HEK293 (cell line): ENCODE data around the gene SCAMP3.
A peak's percentile ranks its signal among the peaks of the same experiment; 100 is the strongest.

ENCODE experiments used
- GLI4 ChIP-seq: fragments of 450-650 bp; formaldehyde crosslinking; IDR thresholded peaks from 2 replicates; pipeline ENCODE4 v1.5.1; 2016; ENCODE audit warnings: missing biosample characterization, missing genetic modification characterization
- HOXA7 ChIP-seq: sonication (generic); formaldehyde crosslinking; IDR thresholded peaks from 2 replicates; pipeline ENCODE4 v1.8.1; 2022; ENCODE audit warnings: missing genetic modification reagents, borderline replicate concordance
- KLF1 ChIP-seq: fragments of 450-650 bp; formaldehyde crosslinking; IDR thresholded peaks from 2 replicates; pipeline ENCODE4 v1.5.1; 2016; ENCODE audit warnings: missing biosample characterization, missing genetic modification characterization
- KLF10 ChIP-seq: fragments of 450-650 bp; IDR thresholded peaks from 2 replicates; pipeline ENCODE4 v1.5.1; 2018; ENCODE audit warnings: missing biosample characterization, mild to moderate bottlenecking, missing genetic modification characterization
- OVOL3 ChIP-seq: fragments of 450-650 bp; formaldehyde crosslinking; IDR thresholded peaks from 2 replicates; pipeline ENCODE4 v1.5.1; 2016; ENCODE audit warnings: missing biosample characterization, missing genetic modification characterization
- SCRT1 ChIP-seq: fragments of 450-650 bp; formaldehyde crosslinking; IDR thresholded peaks from 2 replicates; pipeline ENCODE4 v1.5.1; 2016; ENCODE audit warnings: missing biosample characterization, missing genetic modification characterization, borderline replicate concordance
- TRIM28 ChIP-seq: IDR thresholded peaks from 2 replicates; pipeline ENCODE4 v1.6.1; 2011; ENCODE audit warnings: low read length, control low read depth, borderline replicate concordance
- ZBTB7A ChIP-seq: fragments of 450-650 bp; formaldehyde crosslinking; IDR thresholded peaks from 2 replicates; pipeline ENCODE4 v1.5.1; 2016; ENCODE audit warnings: low read depth, missing biosample characterization, missing genetic modification characterization
- ZEB2 ChIP-seq: fragments of 450-650 bp; formaldehyde crosslinking; IDR thresholded peaks from 2 replicates; pipeline ENCODE4 v1.5.1; 2016; ENCODE audit warnings: missing biosample characterization, missing genetic modification characterization
- ZFP41 ChIP-seq: fragments of 450-650 bp; formaldehyde crosslinking; IDR thresholded peaks from 2 replicates; pipeline ENCODE4 v1.5.1; 2016; ENCODE audit warnings: missing biosample characterization, missing genetic modification characterization, borderline replicate concordance
- ZNF174 ChIP-seq: fragments of 450-650 bp; formaldehyde crosslinking; IDR thresholded peaks from 2 replicates; pipeline ENCODE4 v1.5.0; 2017; ENCODE audit warnings: missing biosample characterization, mild to moderate bottlenecking, missing genetic modification characterization
- ZNF274 ChIP-seq, 2 experiments: fragments of 200-500 bp in 1 of 2; fragments of 450-650 bp in 1 of 2; sonication (Bioruptor generic) in 1 of 2; formaldehyde crosslinking in 1 of 2; IDR thresholded peaks; 2 replicates each; pipeline versions ENCODE4 v1.5.1 to v1.6.1; 2014 to 2016; ENCODE audit warnings: borderline replicate concordance in 1 of 2, inconsistent platforms in 1 of 2, low read length in 1 of 2, missing biosample characterization in 1 of 2, missing genetic modification characterization in 1 of 2
- ZNF354C ChIP-seq: fragments of 450-650 bp; formaldehyde crosslinking; IDR thresholded peaks from 2 replicates; pipeline ENCODE4 v1.5.1; 2016; ENCODE audit warnings: missing biosample characterization, missing genetic modification characterization, low read depth, borderline replicate concordance
- ZNF366 ChIP-seq: fragments of 450-650 bp; formaldehyde crosslinking; conservative IDR thresholded peaks from 2 replicates; pipeline ENCODE4 v1.5.1; 2016; ENCODE audit warnings: missing biosample characterization, missing genetic modification characterization
- ZNF37A ChIP-seq: fragments of 450-650 bp; IDR thresholded peaks from 2 replicates; pipeline ENCODE4 v1.5.1; 2018; ENCODE audit warnings: missing biosample characterization, missing genetic modification characterization
- ZNF426 ChIP-seq: fragments of 450-650 bp; formaldehyde crosslinking; IDR thresholded peaks from 2 replicates; pipeline ENCODE4 v1.5.1; 2017; ENCODE audit warnings: missing biosample characterization, missing genetic modification characterization, mild to moderate bottlenecking, inconsistent platforms, moderate library complexity
- ZNF501 ChIP-seq: fragments of 450-650 bp; formaldehyde crosslinking; IDR thresholded peaks from 2 replicates; pipeline ENCODE4 v1.5.1; 2016; ENCODE audit warnings: missing biosample characterization, missing genetic modification characterization
- ZNF510 ChIP-seq: fragments of 450-650 bp; formaldehyde crosslinking; IDR thresholded peaks from 2 replicates; pipeline ENCODE4 v1.5.1; 2018; ENCODE audit warnings: mild to moderate bottlenecking, missing genetic modification characterization, missing biosample characterization; ENCODE audit not compliant: insufficient replicate concordance
- ZNF707 ChIP-seq: fragments of 450-650 bp; formaldehyde crosslinking; IDR thresholded peaks from 2 replicates; pipeline ENCODE4 v1.5.1; 2016; ENCODE audit warnings: missing biosample characterization, missing genetic modification characterization
- ZNF837 ChIP-seq: fragments of 450-650 bp; formaldehyde crosslinking; IDR thresholded peaks from 2 replicates; pipeline ENCODE4 v1.5.1; 2016; ENCODE audit warnings: missing biosample characterization, missing genetic modification characterization
- ZSCAN30 ChIP-seq: fragments of 450-650 bp; IDR thresholded peaks from 2 replicates; pipeline ENCODE4 v1.5.1; 2018; ENCODE audit warnings: missing biosample characterization, mild to moderate bottlenecking, missing genetic modification characterization, moderate library complexity
- ZXDB ChIP-seq: fragments of 450-650 bp; formaldehyde crosslinking; IDR thresholded peaks from 2 replicates; pipeline ENCODE4 v1.5.1; 2016; ENCODE audit warnings: missing biosample characterization, missing genetic modification characterization
- TF ChIP-seq, protein P1 (sequence below): fragments of 450-650 bp; formaldehyde crosslinking; optimal IDR thresholded peaks from 2 replicates; pipeline ENCODE3; 2016; ENCODE audit warnings: missing biosample characterization, mild to moderate bottlenecking, missing genetic modification characterization
- TF ChIP-seq, protein P2 (sequence below): fragments of 450-650 bp; formaldehyde crosslinking; IDR thresholded peaks from 2 replicates; pipeline ENCODE4 v1.5.1; 2016; ENCODE audit warnings: missing biosample characterization, missing genetic modification characterization
- TF ChIP-seq, protein P3 (sequence below): fragments of 450-650 bp; formaldehyde crosslinking; conservative IDR thresholded peaks from 2 replicates; pipeline ENCODE4 v1.5.1; 2016; ENCODE audit warnings: low read depth, missing biosample characterization, missing genetic modification characterization
- TF ChIP-seq, protein P4 (sequence below): fragments of 450-650 bp; IDR thresholded peaks from 2 replicates; pipeline ENCODE4 v1.5.1; 2018; ENCODE audit warnings: missing biosample characterization, missing genetic modification characterization
- TF ChIP-seq, protein P5 (sequence below): fragments of 450-650 bp; formaldehyde crosslinking; IDR thresholded peaks from 2 replicates; pipeline ENCODE4 v1.5.1; 2016; ENCODE audit warnings: missing biosample characterization, missing genetic modification characterization, low read depth

SCAMP3 gene

DNA sequence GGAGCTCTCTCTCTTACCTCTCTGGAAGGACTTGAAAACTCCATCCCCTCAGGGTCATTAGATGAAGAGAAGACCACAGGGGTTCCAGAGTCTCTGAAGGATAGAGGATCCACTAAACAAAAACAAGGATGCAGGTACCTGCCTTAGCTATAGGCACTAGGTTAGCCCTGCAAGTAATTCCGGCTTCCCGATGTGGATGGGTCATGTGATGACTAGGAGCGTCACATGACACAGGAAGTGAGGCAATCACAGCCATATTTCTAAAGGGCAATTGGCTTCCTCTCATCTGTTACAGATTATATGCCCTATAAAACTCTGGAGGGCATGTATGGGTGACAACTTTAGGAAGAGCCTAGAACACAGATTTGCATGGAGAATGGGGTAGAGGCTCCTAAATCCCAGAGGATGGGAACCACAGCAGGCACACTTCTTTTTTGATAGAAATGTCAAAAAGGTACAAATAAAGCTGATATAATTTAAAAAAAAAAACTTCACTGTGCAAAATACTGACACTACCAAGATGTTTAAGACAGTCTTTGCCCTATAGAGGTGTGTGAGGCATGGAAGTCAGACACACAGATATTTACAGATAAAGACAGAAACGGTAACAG, 21.0 kb downstream of the SCAMP3 start (continued):
- TF ChIP-seq, protein P1, sequence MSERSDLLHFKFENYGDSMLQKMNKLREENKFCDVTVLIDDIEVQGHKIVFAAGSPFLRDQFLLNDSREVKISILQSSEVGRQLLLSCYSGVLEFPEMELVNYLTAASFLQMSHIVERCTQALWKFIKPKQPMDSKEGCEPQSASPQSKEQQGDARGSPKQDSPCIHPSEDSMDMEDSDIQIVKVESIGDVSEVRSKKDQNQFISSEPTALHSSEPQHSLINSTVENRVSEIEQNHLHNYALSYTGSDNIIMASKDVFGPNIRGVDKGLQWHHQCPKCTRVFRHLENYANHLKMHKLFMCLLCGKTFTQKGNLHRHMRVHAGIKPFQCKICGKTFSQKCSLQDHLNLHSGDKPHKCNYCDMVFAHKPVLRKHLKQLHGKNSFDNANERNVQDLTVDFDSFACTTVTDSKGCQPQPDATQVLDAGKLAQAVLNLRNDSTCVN (tag by site-specific recombination), result no peak
- TF ChIP-seq ZFP41 (no peak), TRIM28 (no peak), ZNF837 (tag by site-specific recombination) (no peak), HOXA7 (CRISPR knock-in tag) (no peak), ZNF426 (no peak), ZBTB7A (tag by site-specific recombination) (no peak), KLF10 (no peak; the same call in 1 of the 2 replicates), ZNF274 (IDR thresholded peaks at IDR 0.05; ENCODE audit: low read length) (no peak), ZNF274 (tag by site-specific recombination; IDR thresholded peaks at IDR 0.05; ENCODE audit: borderline replicate concordance) (no peak), ZNF501 (tag by site-specific recombination) (no peak), ZXDB (tag by site-specific recombination) (peak; percentile 88), OVOL3 (tag by site-specific recombination) (peak; percentile 55; the same call in 1 of the 2 replicates), ZSCAN30 (tag by site-specific recombination) (peak; percentile 29; the same call in 1 of the 2 replicates), GLI4 (tag by site-specific recombination) (no peak), ZNF510 (no peak), ZEB2 (0 out of 2 replicates have a peak, but pooled peaks have one; percentile 28), ZNF366 (tag by site-specific recombination) (no peak), ZNF174 (tag by site-specific recombination) (no peak), ZNF37A (tag by site-specific recombination) (no peak), ZNF354C (tag by site-specific recombination) (no peak), KLF1 (tag by site-specific recombination) (no peak), ZNF707 (no peak), SCRT1 (tag by site-specific recombination) (no peak)
- TF ChIP-seq, protein P2, sequence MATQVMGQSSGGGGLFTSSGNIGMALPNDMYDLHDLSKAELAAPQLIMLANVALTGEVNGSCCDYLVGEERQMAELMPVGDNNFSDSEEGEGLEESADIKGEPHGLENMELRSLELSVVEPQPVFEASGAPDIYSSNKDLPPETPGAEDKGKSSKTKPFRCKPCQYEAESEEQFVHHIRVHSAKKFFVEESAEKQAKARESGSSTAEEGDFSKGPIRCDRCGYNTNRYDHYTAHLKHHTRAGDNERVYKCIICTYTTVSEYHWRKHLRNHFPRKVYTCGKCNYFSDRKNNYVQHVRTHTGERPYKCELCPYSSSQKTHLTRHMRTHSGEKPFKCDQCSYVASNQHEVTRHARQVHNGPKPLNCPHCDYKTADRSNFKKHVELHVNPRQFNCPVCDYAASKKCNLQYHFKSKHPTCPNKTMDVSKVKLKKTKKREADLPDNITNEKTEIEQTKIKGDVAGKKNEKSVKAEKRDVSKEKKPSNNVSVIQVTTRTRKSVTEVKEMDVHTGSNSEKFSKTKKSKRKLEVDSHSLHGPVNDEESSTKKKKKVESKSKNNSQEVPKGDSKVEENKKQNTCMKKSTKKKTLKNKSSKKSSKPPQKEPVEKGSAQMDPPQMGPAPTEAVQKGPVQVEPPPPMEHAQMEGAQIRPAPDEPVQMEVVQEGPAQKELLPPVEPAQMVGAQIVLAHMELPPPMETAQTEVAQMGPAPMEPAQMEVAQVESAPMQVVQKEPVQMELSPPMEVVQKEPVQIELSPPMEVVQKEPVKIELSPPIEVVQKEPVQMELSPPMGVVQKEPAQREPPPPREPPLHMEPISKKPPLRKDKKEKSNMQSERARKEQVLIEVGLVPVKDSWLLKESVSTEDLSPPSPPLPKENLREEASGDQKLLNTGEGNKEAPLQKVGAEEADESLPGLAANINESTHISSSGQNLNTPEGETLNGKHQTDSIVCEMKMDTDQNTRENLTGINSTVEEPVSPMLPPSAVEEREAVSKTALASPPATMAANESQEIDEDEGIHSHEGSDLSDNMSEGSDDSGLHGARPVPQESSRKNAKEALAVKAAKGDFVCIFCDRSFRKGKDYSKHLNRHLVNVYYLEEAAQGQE (tag by site-specific recombination), result no peak
- TF ChIP-seq, protein P3, sequence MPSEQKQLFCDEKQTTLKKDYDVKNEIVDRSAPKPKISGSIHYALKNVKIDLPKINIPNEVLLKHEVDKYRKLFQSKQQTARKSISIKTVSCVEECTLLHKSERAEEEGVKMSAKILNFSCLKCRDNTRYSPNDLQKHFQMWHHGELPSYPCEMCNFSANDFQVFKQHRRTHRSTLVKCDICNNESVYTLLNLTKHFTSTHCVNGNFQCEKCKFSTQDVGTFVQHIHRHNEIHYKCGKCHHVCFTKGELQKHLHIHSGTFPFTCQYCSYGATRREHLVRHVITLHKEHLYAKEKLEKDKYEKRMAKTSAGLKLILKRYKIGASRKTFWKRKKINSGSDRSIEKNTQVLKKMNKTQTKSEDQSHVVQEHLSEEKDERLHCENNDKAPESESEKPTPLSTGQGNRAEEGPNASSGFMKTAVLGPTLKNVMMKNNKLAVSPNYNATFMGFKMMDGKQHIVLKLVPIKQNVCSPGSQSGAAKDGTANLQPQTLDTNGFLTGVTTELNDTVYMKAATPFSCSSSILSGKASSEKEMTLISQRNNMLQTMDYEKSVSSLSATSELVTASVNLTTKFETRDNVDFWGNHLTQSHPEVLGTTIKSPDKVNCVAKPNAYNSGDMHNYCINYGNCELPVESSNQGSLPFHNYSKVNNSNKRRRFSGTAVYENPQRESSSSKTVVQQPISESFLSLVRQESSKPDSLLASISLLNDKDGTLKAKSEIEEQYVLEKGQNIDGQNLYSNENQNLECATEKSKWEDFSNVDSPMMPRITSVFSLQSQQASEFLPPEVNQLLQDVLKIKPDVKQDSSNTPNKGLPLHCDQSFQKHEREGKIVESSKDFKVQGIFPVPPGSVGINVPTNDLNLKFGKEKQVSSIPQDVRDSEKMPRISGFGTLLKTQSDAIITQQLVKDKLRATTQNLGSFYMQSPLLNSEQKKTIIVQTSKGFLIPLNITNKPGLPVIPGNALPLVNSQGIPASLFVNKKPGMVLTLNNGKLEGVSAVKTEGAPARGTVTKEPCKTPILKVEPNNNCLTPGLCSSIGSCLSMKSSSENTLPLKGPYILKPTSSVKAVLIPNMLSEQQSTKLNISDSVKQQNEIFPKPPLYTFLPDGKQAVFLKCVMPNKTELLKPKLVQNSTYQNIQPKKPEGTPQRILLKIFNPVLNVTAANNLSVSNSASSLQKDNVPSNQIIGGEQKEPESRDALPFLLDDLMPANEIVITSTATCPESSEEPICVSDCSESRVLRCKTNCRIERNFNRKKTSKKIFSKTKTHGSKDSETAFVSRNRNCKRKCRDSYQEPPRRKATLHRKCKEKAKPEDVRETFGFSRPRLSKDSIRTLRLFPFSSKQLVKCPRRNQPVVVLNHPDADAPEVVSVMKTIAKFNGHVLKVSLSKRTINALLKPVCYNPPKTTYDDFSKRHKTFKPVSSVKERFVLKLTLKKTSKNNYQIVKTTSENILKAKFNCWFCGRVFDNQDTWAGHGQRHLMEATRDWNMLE (tag by site-specific recombination), result 0 out of 2 replicates have a peak, but pooled peaks have one; percentile 47
- TF ChIP-seq, protein P4, sequence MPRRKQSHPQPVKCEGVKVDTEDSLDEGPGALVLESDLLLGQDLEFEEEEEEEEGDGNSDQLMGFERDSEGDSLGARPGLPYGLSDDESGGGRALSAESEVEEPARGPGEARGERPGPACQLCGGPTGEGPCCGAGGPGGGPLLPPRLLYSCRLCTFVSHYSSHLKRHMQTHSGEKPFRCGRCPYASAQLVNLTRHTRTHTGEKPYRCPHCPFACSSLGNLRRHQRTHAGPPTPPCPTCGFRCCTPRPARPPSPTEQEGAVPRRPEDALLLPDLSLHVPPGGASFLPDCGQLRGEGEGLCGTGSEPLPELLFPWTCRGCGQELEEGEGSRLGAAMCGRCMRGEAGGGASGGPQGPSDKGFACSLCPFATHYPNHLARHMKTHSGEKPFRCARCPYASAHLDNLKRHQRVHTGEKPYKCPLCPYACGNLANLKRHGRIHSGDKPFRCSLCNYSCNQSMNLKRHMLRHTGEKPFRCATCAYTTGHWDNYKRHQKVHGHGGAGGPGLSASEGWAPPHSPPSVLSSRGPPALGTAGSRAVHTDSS (tag by site-specific recombination), result no peak
- TF ChIP-seq, protein P5, sequence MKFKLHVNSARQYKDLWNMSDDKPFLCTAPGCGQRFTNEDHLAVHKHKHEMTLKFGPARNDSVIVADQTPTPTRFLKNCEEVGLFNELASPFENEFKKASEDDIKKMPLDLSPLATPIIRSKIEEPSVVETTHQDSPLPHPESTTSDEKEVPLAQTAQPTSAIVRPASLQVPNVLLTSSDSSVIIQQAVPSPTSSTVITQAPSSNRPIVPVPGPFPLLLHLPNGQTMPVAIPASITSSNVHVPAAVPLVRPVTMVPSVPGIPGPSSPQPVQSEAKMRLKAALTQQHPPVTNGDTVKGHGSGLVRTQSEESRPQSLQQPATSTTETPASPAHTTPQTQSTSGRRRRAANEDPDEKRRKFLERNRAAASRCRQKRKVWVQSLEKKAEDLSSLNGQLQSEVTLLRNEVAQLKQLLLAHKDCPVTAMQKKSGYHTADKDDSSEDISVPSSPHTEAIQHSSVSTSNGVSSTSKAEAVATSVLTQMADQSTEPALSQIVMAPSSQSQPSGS, result no peak
